ACC112 (cell line): ENCODE results near the gene DNAJC28.
"Not testable (repeated sequence)": the region's sequence is repeated elsewhere in the genome, so short reads cannot be mapped to it uniquely, and the experiment has no call there.

Experiments
- H2AFZ ChIP-seq: fragments of 200-600 bp; sonication (generic); one replicate; pipeline ENCODE4 v1.6.0; 2017; ENCODE audit warnings: antibody characterized with exemption, low read length; ENCODE audit not compliant: unreplicated experiment
- H3K27ac ChIP-seq: fragments of 200-600 bp; sonication (generic); 2 replicates; pipeline ENCODE4 v1.5.1; 2014; ENCODE audit warnings: low read depth, mild to moderate bottlenecking, antibody characterized with exemption, low read length, moderate library complexity
- H3K27me3 ChIP-seq: fragments of 200-600 bp; sonication (generic); 2 replicates; pipeline ENCODE4 v1.6.1; 2014; ENCODE audit warnings: mild to moderate bottlenecking, antibody characterized with exemption, low read length, moderate library complexity, mixed read lengths; ENCODE audit not compliant: insufficient read depth
- H3K36me3 ChIP-seq: fragments of 200-600 bp; sonication (generic); 2 replicates; pipeline ENCODE4 v1.6.1; 2016; ENCODE audit warnings: mild to moderate bottlenecking, antibody characterized with exemption, low read length, moderate library complexity, mixed read lengths; ENCODE audit not compliant: insufficient read depth
- H3K4me1 ChIP-seq: fragments of 200-600 bp; sonication (generic); one replicate; pipeline ENCODE4 v1.6.1; 2016; ENCODE audit warnings: low read length, mixed read lengths; ENCODE audit not compliant: insufficient read depth, unreplicated experiment, control insufficient read depth
- H3K4me3 ChIP-seq: fragments of 200-600 bp; sonication (generic); 2 replicates; pipeline ENCODE4 v1.5.1; 2014; ENCODE audit warnings: mild to moderate bottlenecking, low read depth, low read length
- H3K79me2 ChIP-seq: fragments of 200-600 bp; sonication (generic); one replicate; pipeline ENCODE4 v1.6.0; 2016; ENCODE audit warnings: low read length; ENCODE audit not compliant: control insufficient read depth, unreplicated experiment, insufficient read depth

DNAJC28 gene

GRCh38 chr21:33512481-33512880 lies 21.0 kb upstream of the DNAJC28 start:
- no peak overlapping the region for H3K4me3 ChIP-seq
- H3K27ac ChIP-seq: no peak overlapping the region
- H3K36me3 ChIP-seq: peaks cover 42% of the 10 kb centered on the region
- no peak overlapping the region for H2AFZ ChIP-seq
- H3K27me3 ChIP-seq: no peaks in the 10 kb centered on the region
- H3K4me1 ChIP-seq: peaks cover 10% of the 10 kb centered on the region
- H3K79me2 ChIP-seq: no peaks in the 10 kb centered on the region

GRCh38 chr21:33511639-33512038 lies 20.1 kb upstream of the DNAJC28 start:
- H3K27me3 ChIP-seq: no peaks in the 10 kb centered on the region
- no peak overlapping the region for H3K27ac ChIP-seq
- no peak overlapping the region for H3K4me3 ChIP-seq
- no peaks in the 10 kb centered on the region for H3K79me2 ChIP-seq
- peaks cover 10% of the 10 kb centered on the region for H3K4me1 ChIP-seq
- no peak overlapping the region for H2AFZ ChIP-seq
- peaks cover 45% of the 10 kb centered on the region for H3K36me3 ChIP-seq

GRCh38 chr21:33510826-33511225 lies 19.3 kb upstream of the DNAJC28 start:
- H3K79me2 ChIP-seq: no peaks in the 10 kb centered on the region
- no peak overlapping the region for H2AFZ ChIP-seq
- H3K4me3 ChIP-seq: no peak overlapping the region
- H3K4me1 ChIP-seq: peaks cover 10% of the 10 kb centered on the region
- H3K27me3 ChIP-seq: no peaks in the 10 kb centered on the region
- H3K27ac ChIP-seq: no peak overlapping the region
- H3K36me3 ChIP-seq: peaks cover 43% of the 10 kb centered on the region

- H3K4me1 ChIP-seq, H2AFZ ChIP-seq, H3K27me3 ChIP-seq, H3K4me3 ChIP-seq, H3K79me2 ChIP-seq, H3K27ac ChIP-seq: not testable (repeated sequence)
- peaks cover 39% of the 10 kb centered on the region for H3K36me3 ChIP-seq
These were observed 15.5 kb upstream of the DNAJC28 start for GRCh38 chr21:33507003-33507402.

GRCh38 chr21:33505833-33506232 lies 14.3 kb upstream of the DNAJC28 start:
- no peak overlapping the region for H3K4me3 ChIP-seq
- H3K27ac ChIP-seq: no peak overlapping the region
- no peak overlapping the region for H2AFZ ChIP-seq
- H3K36me3 ChIP-seq: peaks cover 36% of the 10 kb centered on the region
- no peaks in the 10 kb centered on the region for H3K27me3 ChIP-seq
- H3K4me1 ChIP-seq: no peaks in the 10 kb centered on the region
- H3K79me2 ChIP-seq: no peaks in the 10 kb centered on the region

- H3K4me3 ChIP-seq: no peak overlapping the region
- H3K27me3 ChIP-seq: no peaks in the 10 kb centered on the region; the same call in 1 of the 2 replicates
- peaks cover 5% of the 10 kb centered on the region for H3K4me1 ChIP-seq
- no peaks in the 10 kb centered on the region for H3K36me3 ChIP-seq
- H3K79me2 ChIP-seq: no peaks in the 10 kb centered on the region
- no peak overlapping the region for H2AFZ ChIP-seq
- H3K27ac ChIP-seq: no peak overlapping the region
These were observed 4.8 kb upstream of the DNAJC28 start for GRCh38 chr21:33496345-33496744.

- peaks cover 5% of the 10 kb centered on the region for H3K4me1 ChIP-seq
- H3K27ac ChIP-seq: no peak overlapping the region
- no peaks in the 10 kb centered on the region for H3K36me3 ChIP-seq
- no peaks in the 10 kb centered on the region; the same call in 1 of the 2 replicates for H3K27me3 ChIP-seq
- H3K4me3 ChIP-seq: no peak overlapping the region
- H2AFZ ChIP-seq: no peak overlapping the region
- H3K79me2 ChIP-seq: no peaks in the 10 kb centered on the region
These were observed 4.2 kb upstream of the DNAJC28 start for GRCh38 chr21:33495743-33496142.

GRCh38 chr21:33493756-33494155 lies 2.2 kb upstream of the DNAJC28 start:
- Histone ChIP-seq H3K79me2 (no peaks in the 10 kb centered on the region), H3K27ac (no peak overlapping the region), H3K4me1 (peaks cover 5% of the 10 kb centered on the region), H3K27me3 (no peaks in the 10 kb centered on the region; the same call in 1 of the 2 replicates), H2AFZ (no peak overlapping the region), H3K4me3 (no peak overlapping the region), H3K36me3 (no peaks in the 10 kb centered on the region)

GRCh38 chr21:33492571-33492970 lies 1.1 kb upstream of the DNAJC28 start:
- no peaks in the 10 kb centered on the region for H3K36me3 ChIP-seq
- H3K27me3 ChIP-seq: no peaks in the 10 kb centered on the region; the same call in 1 of the 2 replicates
- H3K79me2 ChIP-seq: no peaks in the 10 kb centered on the region
- H3K4me1 ChIP-seq: peaks cover 5% of the 10 kb centered on the region
- H2AFZ ChIP-seq: no peak overlapping the region
- H3K4me3 ChIP-seq: no peak overlapping the region
- H3K27ac ChIP-seq: no peak overlapping the region

- H3K27ac ChIP-seq: no peak overlapping the region
- peak overlapping the region; percentile 97 for H2AFZ ChIP-seq
- H3K4me3 ChIP-seq: peak overlapping the region; percentile 92
These were observed 534 bp downstream of the DNAJC28 start for GRCh38 chr21:33490991-33491372.

GRCh38 chr21:33488936-33489335 lies 2.6 kb downstream of the DNAJC28 start:
- Histone ChIP-seq H3K4me1 (peaks cover 5% of the 10 kb centered on the region), H2AFZ (no peak overlapping the region), H3K79me2 (no peaks in the 10 kb centered on the region), H3K4me3 (no peak overlapping the region), H3K36me3 (no peaks in the 10 kb centered on the region), H3K27me3 (no peaks in the 10 kb centered on the region), H3K27ac (no peak overlapping the region)

More at GRCh38 chr21:33490991-33491372, 534 bp downstream of the DNAJC28 start:
- Histone ChIP-seq H3K27me3 (no peaks in the 10 kb centered on the region; the same call in 1 of the 2 replicates), H3K36me3 (no peaks in the 10 kb centered on the region), H3K79me2 (no peaks in the 10 kb centered on the region), H3K4me1 (peaks cover 5% of the 10 kb centered on the region)
